K562 (cell line): ENCODE measurements around the gene PRRG4. TPM values are rescaled to one million over a fixed set of nuclear protein-coding genes. Genes with fewer than 3 reads are reported as not detected.

Experiments
- BACH1 ChIP-seq: fragments of 200-800 bp; sonication (Bioruptor generic); IDR thresholded peaks from 2 replicates; pipeline ENCODE4 v1.6.1; 2016; ENCODE audit warnings: missing genetic modification characterization, missing compliant biosample characterization
- BRCA1 ChIP-seq, 2 experiments: fragments of 450-650 bp in 1 of 2; sonication (generic) in 1 of 2; formaldehyde crosslinking in 1 of 2; IDR thresholded peaks; 2 replicates each; pipeline versions ENCODE4 v1.5.0 to v1.6.1; 2017 to 2020; ENCODE audit warnings: mild to moderate bottlenecking in 1 of 2, missing genetic modification reagents in 1 of 2
- CREM ChIP-seq: IDR thresholded peaks from 2 replicates; pipeline ENCODE4 v1.6.1; 2014; ENCODE audit warnings: antibody characterized with exemption, low read depth
- DDX20 ChIP-seq: fragments of 450-650 bp; IDR thresholded peaks from 2 replicates; pipeline ENCODE4 v1.6.1; 2016; ENCODE audit warnings: missing genetic modification characterization, low read depth, mild to moderate bottlenecking, missing compliant biosample characterization, moderate library complexity
- ETS2 ChIP-seq: IDR thresholded peaks from 2 replicates; pipeline ENCODE4 v1.6.1; 2016; ENCODE audit warnings: borderline replicate concordance, missing genetic modification characterization, mild to moderate bottlenecking, moderate library complexity, missing compliant biosample characterization; ENCODE audit not compliant: poor library complexity, severe bottlenecking
- FOXM1 ChIP-seq, 2 experiments: fragments of 450-650 bp in 1 of 2; sonication (generic) in 1 of 2; formaldehyde crosslinking in 1 of 2; IDR thresholded peaks; 2 replicates each; pipeline versions ENCODE4 v1.6.1 to v1.9.0; 2017 to 2022; ENCODE audit warnings: low read depth in 2 of 2, mild to moderate bottlenecking in 2 of 2, missing genetic modification reagents in 1 of 2, moderate library complexity in 1 of 2
- GABPA ChIP-seq: fragments of 200-800 bp; sonication (Bioruptor generic); conservative IDR thresholded peaks from 2 replicates; pipeline ENCODE4 v1.6.1; 2016; ENCODE audit warnings: low read depth, missing genetic modification characterization, missing compliant biosample characterization
- MTF1 ChIP-seq: fragments of 250-450 bp; sonication (Bioruptor Pico); IDR thresholded peaks from 2 replicates; pipeline ENCODE4 v1.9.0; 2021; ENCODE audit warnings: moderate library complexity, mild to moderate bottlenecking, inconsistent platforms, borderline replicate concordance
- PHF8 ChIP-seq: fragments of 200-600 bp; sonication (generic); IDR thresholded peaks from 2 replicates; pipeline ENCODE4 v1.6.1; 2012; ENCODE audit warnings: mixed run types, mild to moderate bottlenecking, inconsistent platforms, low read length, moderate library complexity, borderline replicate concordance
- RAD21 ChIP-seq, 2 experiments: fragments of 250-450 bp in 1 of 2; fragments of 450-650 bp in 1 of 2; sonication (Bioruptor Pico) in 1 of 2; formaldehyde crosslinking in 1 of 2; IDR thresholded peaks in 1 of 2; conservative IDR thresholded peaks in 1 of 2; 2 replicates each; pipeline versions ENCODE4 v1.4.0 to v1.8.0; 2020 to 2022; ENCODE audit warnings: mild to moderate bottlenecking in 2 of 2, moderate library complexity in 1 of 2
- XRCC5 ChIP-seq: fragments of 200-400 bp; formaldehyde crosslinking; IDR thresholded peaks from 2 replicates; pipeline ENCODE4 v1.6.1; 2017; ENCODE audit warnings: low read depth, mild to moderate bottlenecking, low read length
- YBX1 ChIP-seq: fragments of 450-650 bp; IDR thresholded peaks from 2 replicates; pipeline ENCODE4 v1.7.1; 2016; ENCODE audit warnings: mild to moderate bottlenecking
- ZBTB8A ChIP-seq: fragments of 450-650 bp; IDR thresholded peaks from 2 replicates; pipeline ENCODE4 v1.6.1; 2018; ENCODE audit warnings: mild to moderate bottlenecking, moderate library complexity; ENCODE audit not compliant: partially characterized antibody
- ZNF699 ChIP-seq: fragments of 250-450 bp; sonication (Bioruptor Pico); IDR thresholded peaks from 2 replicates; pipeline ENCODE4 v1.8.0; 2021; ENCODE audit warnings: mild to moderate bottlenecking, moderate library complexity; ENCODE audit not compliant: insufficient replicate concordance
- polyA plus RNA-seq, 8 experiments: library from polyadenylated mRNA; depleted of rRNA in 4 of 8; stranded (reverse) in 5 of 8; unstranded in 3 of 8; fragments of >200 nt; fragmentation: Nextera tagmentation in 2 of 8; fragmentation: Illumina TruSeq in 1 of 8; extraction: Ambion mirVana in 2 of 8; extraction: Trizol in 1 of 8; gene quantifications; 2 replicates each; pipeline versions ENCODE4 v1.2.1 to v1.2.3, GENCODE V29; 2011 to 2014; ENCODE audit warnings: inconsistent platforms in 1 of 8, missing spikeins in 1 of 8
- total RNA-seq, 7 experiments: library from RNA; depleted of rRNA in 6 of 7; stranded (reverse); fragments of >200 nt in 6 of 7; fragmentation: Illumina TruSeq in 2 of 7; extraction: Trizol in 2 of 7; gene quantifications; 2 replicates each; pipeline versions ENCODE4 v1.2.1 to v1.2.3, GENCODE V29; 2011 to 2021; ENCODE audit warnings: low replicate concordance in 1 of 7
- TF ChIP-seq, protein P1 (sequence below): sonication (generic); formaldehyde crosslinking; IDR thresholded peaks from 2 replicates; pipeline ENCODE4 v1.8.0; 2022; ENCODE audit warnings: missing genetic modification reagents, mild to moderate bottlenecking, moderate library complexity, borderline replicate concordance
- TF ChIP-seq, protein P2 (sequence below): conservative IDR thresholded peaks from 2 replicates; pipeline ENCODE4 v1.6.1; 2011; ENCODE audit warnings: low read depth, mild to moderate bottlenecking, low read length; ENCODE audit not compliant: control insufficient read depth
- TF ChIP-seq, protein P3 (sequence below): fragments of 250-450 bp; sonication (Bioruptor Pico); IDR thresholded peaks from 2 replicates; pipeline ENCODE4 v1.8.0; 2021; ENCODE audit warnings: moderate library complexity, mild to moderate bottlenecking, inconsistent platforms
- TF ChIP-seq, protein P4 (sequence below): fragments of 250-450 bp; sonication (Bioruptor Pico); IDR thresholded peaks from 2 replicates; pipeline ENCODE4 v1.5.0; 2021; ENCODE audit warnings: mild to moderate bottlenecking, moderate library complexity

The PRRG4 gene
- total and polyA plus RNA-seq, 9 of the 15 experiments (the other 6 are each of a cell fraction or from before 2014, with no cell fraction given) = not detected

DNA sequence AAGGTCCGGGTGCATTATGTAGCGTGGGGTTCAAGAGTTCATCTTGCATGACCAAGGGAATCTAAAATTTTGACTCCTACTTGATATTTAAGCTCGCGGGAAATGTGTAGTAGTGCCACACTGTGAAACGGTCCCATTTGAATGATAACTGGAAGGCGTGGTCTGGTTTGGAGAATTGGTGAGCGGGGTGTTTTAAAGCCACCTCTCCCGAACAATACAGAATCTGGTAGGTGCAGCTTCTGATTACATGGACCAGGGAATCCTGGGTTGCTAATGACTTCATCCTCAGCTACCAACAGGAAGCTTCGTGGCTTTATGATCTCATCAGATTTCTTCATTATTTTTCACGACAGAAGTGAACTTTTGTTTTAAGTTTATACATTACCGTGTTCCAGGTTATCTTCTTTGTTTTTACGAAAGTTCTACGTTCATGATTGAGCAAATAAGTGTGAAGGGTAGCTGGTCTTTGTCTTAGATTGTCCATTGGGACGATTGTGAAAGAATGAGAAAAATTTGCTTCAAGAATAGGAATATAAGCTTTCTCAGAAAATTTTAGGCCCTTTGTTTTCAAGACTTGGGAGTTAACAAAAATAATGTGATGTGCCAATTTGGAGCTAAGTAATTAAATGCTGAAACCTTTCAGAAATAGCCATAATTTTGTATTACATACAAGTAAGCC lies 64.6 kb downstream of the PRRG4 start (continued):
- TF ChIP-seq, protein P1, sequence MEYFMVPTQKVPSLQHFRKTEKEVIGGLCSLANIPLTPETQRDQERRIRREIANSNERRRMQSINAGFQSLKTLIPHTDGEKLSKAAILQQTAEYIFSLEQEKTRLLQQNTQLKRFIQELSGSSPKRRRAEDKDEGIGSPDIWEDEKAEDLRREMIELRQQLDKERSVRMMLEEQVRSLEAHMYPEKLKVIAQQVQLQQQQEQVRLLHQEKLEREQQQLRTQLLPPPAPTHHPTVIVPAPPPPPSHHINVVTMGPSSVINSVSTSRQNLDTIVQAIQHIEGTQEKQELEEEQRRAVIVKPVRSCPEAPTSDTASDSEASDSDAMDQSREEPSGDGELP = no peak
- TF ChIP-seq, protein P2, sequence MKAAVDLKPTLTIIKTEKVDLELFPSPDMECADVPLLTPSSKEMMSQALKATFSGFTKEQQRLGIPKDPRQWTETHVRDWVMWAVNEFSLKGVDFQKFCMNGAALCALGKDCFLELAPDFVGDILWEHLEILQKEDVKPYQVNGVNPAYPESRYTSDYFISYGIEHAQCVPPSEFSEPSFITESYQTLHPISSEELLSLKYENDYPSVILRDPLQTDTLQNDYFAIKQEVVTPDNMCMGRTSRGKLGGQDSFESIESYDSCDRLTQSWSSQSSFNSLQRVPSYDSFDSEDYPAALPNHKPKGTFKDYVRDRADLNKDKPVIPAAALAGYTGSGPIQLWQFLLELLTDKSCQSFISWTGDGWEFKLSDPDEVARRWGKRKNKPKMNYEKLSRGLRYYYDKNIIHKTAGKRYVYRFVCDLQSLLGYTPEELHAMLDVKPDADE = no peak
- TF ChIP-seq, protein P3, sequence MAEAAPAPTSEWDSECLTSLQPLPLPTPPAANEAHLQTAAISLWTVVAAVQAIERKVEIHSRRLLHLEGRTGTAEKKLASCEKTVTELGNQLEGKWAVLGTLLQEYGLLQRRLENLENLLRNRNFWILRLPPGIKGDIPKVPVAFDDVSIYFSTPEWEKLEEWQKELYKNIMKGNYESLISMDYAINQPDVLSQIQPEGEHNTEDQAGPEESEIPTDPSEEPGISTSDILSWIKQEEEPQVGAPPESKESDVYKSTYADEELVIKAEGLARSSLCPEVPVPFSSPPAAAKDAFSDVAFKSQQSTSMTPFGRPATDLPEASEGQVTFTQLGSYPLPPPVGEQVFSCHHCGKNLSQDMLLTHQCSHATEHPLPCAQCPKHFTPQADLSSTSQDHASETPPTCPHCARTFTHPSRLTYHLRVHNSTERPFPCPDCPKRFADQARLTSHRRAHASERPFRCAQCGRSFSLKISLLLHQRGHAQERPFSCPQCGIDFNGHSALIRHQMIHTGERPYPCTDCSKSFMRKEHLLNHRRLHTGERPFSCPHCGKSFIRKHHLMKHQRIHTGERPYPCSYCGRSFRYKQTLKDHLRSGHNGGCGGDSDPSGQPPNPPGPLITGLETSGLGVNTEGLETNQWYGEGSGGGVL (CRISPR knock-in tag) = no peak
- TF ChIP-seq DDX20 (tag) = no peak
- no peak for TF ChIP-seq YBX1
- no peak for TF ChIP-seq ZBTB8A
- TF ChIP-seq BRCA1 (IDR thresholded peaks at IDR 0.05) = no peak
- TF ChIP-seq BRCA1 (CRISPR knock-in tag; IDR thresholded peaks at IDR 0.05) = no peak
- no peak for TF ChIP-seq ZNF699 (CRISPR knock-in tag)
- no peak for TF ChIP-seq PHF8
- TF ChIP-seq XRCC5 = no peak
- no peak for TF ChIP-seq ETS2
- TF ChIP-seq, protein P4, sequence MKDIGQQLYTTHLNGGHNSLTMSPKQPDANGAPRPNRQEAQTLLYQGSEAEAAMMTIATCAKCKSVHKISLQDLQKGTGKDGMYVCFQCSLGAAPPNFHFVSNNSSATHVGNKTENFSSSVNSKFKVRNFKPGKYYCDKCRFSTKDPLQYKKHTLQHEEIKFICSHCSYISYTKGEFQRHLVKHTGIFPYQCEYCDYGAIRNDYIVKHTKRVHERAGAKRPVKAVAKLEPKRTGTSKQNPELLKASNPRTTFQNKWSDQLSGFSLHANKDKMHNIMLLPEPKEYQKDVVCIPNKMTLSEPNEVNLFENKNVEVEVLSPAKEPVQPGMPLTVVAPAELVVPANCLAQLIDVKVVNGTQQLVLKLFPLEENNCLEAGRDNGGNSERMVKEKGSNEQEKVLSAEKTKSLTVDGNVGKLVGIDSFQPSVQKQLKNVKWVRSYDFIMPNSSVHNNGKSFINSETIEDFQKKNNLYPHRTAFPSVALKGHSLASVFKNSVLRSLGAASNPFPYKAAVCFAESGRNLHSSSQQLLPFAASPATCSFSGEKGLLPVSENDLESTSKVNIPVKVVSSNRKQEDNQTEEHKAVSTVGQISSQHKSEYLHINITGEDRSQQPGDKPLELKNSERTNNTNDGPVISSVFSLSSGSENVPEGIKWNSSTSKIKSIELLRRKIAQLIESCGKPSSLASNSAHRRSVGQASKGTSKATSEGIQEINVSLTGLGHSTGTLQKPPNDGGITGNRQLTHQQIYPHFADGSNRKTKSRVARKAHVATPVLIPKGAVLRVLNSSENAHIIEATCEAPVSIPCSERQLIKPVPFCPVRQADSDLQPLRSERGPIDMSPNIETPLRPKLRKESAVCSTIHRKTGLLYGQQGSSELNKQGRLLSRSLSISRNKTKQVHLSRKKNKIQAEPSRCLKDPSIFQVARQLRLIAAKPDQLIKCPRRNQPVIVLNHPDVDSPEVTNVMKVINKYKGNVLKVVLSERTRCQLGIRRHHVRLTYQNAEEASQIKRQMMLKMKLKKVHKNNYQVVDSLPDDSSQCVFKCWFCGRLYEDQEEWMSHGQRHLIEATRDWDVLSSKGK = no peak
- TF ChIP-seq BACH1 (tag) = no peak
- TF ChIP-seq MTF1 (CRISPR knock-in tag) = no peak
- no peak for TF ChIP-seq RAD21 (CRISPR knock-in tag; conservative IDR thresholded peaks at IDR 0.05 in 1 of 2, IDR thresholded peaks at IDR 0.05 in 1 of 2)
- peak; percentile 77 for TF ChIP-seq CREM
- peak; percentile 90 for TF ChIP-seq FOXM1 (IDR thresholded peaks at IDR 0.05; ENCODE audit: low read depth)
- TF ChIP-seq FOXM1 (CRISPR knock-in tag; IDR thresholded peaks at IDR 0.05; ENCODE audit: low read depth) = no peak
- 0 out of 2 replicates have a peak, but pooled peaks have one; percentile 18 for TF ChIP-seq GABPA (tag)
